ENCODE data around the gene BSND.

BSND gene

DNA sequence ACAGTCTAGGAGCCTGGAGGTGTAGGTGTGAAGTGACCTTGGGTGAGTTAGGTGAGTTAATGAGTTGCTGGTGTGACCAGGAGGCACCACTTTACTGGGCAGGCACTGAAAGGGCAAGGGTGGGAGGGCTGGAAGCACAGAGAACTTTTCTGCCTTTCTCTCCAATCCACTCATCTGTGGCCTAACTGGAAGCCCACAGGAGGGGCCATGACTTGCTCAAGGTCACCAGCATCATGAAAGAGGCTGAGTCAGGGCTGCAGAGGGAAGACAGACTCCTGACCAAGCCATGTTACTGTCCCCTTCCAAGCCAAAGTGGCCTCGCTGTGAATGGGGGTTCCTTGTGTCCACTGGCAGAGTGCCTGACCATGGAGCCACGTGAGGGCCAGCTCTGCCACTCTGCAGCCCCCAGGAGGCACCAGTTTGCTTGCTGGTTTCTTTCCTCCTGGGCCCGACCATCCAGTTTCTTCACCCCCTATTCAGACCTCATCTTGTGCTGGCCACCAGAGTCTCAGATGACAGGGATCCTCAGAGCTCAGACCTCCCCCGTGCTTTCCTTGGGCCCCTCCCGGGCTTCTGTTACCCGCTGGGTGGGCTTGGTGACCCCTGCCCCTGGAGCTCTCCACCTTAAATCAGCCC is 4.3 kb upstream of the BSND start:
- no peak overlapping the region for H4K8ac ChIP-seq (ENCODE audit: low read depth, low read length)
- H3K27ac ChIP-seq (ENCODE audit: low read depth, low read length), result peak overlapping the region; percentile 66
- no peak overlapping the region for H4K5ac ChIP-seq (ENCODE audit: low read length)
- WGBS (ENCODE audit: extremely low coverage, insufficient coverage, low lambda C conversion rate), result no CpG with 5 or more reads among the region's 6 CpGs
- no peak overlapping the region for H3K23ac ChIP-seq (ENCODE audit: low read length)
- H3K79me1 ChIP-seq (ENCODE audit: low read length), result no peaks in the 10 kb centered on the region
- no peak overlapping the region for H2BK120ac ChIP-seq (ENCODE audit: low read depth, low read length)
- peak overlapping the region; percentile 26 for H3K56ac ChIP-seq (ENCODE audit: low read length)
- H2BK15ac ChIP-seq (replicated peaks; ENCODE audit: low read depth), result no peak overlapping the region
- H2AK5ac ChIP-seq (ENCODE audit: low read length), result no peak overlapping the region
- H3K18ac ChIP-seq (ENCODE audit: low read length), result peak overlapping the region; percentile 21
- no peak overlapping the region for H3K9ac ChIP-seq (ENCODE audit: low read length)
- H3K4me3 ChIP-seq (ENCODE audit: low read length), result no peak overlapping the region
- no peak overlapping the region for H3K4me2 ChIP-seq (ENCODE audit: low read length)
- no peaks in the 10 kb centered on the region for H3K36me3 ChIP-seq (ENCODE audit: control insufficient read depth, insufficient read depth, low read length)
- DNase-seq, result no peak
- peaks cover 8% of the 10 kb centered on the region for H3K4me1 ChIP-seq (ENCODE audit: control insufficient read depth, low read depth, low read length)
- H3K79me2 ChIP-seq (ENCODE audit: control insufficient read depth, insufficient read depth, low read length), result no peaks in the 10 kb centered on the region
- H2BK5ac ChIP-seq (ENCODE audit: low read length), result peak overlapping the region; percentile 20
- no peak overlapping the region for H3K4ac ChIP-seq (ENCODE audit: low read depth, low read length)
- H3K27me3 ChIP-seq (ENCODE audit: insufficient read depth, low read length, poor library complexity), result no peaks in the 10 kb centered on the region

DNA sequence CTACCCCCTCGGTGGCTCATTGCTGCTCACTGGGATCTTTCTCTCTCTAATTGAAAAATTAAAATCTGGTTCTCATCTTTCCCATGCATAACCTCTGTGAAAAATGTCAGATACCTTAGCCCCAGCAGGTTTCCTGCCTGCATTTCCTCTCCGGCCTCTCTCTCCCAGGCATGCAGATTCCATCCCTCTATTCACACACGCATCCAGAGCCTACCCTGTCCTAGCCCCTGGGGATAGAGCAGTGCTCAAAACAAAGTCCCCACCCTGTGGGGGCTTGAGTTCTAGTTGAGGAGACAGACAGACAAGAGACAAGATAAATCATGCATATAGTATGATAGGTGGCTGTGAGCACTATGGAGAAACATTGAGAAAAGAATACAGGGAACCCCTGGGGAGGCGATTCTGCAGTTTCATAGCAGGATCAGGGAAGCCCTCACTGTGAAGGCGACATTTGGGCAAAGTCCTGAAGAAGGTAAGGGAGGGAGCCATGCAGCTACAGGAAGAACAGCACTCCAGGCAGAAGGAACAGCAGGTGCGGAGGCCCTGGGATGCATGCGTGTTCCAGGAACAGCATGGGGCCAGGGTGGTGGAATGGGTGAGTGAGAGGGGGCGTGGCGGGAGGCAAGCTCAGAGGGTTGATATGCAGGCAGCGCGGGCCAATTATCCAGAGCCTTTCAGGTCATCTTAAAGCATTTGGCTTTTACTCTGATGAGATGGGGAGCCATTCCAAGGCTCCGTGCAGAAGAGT is 3.5 kb upstream of the BSND start:
- Histone ChIP-seq H3K27me3 (ENCODE audit: insufficient read depth, low read length, poor library complexity) (no peaks in the 10 kb centered on the region), H2BK5ac (ENCODE audit: low read length) (no peak overlapping the region)
- peak; percentile 40 for DNase-seq

DNA sequence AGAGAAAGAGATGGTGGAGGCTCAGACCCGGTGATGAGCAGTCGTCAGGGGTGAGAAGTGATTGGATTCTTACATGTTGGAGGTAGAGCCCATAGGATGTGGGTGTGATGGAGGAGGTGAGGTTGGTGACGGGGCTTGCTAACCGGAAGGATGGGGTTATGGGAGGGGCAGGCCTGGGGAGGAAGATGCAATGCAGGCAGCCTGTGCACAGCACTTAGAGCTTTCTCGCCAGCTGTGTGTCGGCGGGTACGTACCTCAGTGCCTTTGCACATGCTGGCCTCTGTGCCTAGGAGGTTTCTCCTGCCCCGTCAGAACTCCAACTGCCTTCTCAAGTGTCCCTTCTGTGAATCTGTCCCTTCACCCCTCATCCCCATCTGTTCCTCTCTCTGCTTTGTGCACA is 2.9 kb upstream of the BSND start:
- Histone ChIP-seq H3K4me1 (ENCODE audit: control insufficient read depth, low read depth, low read length) (peaks cover 8% of the 10 kb centered on the region), H3K27ac (ENCODE audit: low read depth, low read length) (peak overlapping the region; percentile 66), H3K18ac (ENCODE audit: low read length) (no peak overlapping the region), H3K79me2 (ENCODE audit: control insufficient read depth, insufficient read depth, low read length) (no peaks in the 10 kb centered on the region), H2AK5ac (ENCODE audit: low read length) (peak overlapping the region; percentile 50), H3K4ac (ENCODE audit: low read depth, low read length) (no peak overlapping the region), H3K79me1 (ENCODE audit: low read length) (no peaks in the 10 kb centered on the region), H2BK120ac (ENCODE audit: low read depth, low read length) (no peak overlapping the region), H3K4me2 (ENCODE audit: low read length) (no peak overlapping the region), H3K9ac (ENCODE audit: low read length) (no peak overlapping the region), H3K27me3 (ENCODE audit: insufficient read depth, low read length, poor library complexity) (no peaks in the 10 kb centered on the region), H2BK5ac (ENCODE audit: low read length) (no peak overlapping the region), H3K4me3 (ENCODE audit: low read length) (no peak overlapping the region), H3K36me3 (ENCODE audit: control insufficient read depth, insufficient read depth, low read length) (no peaks in the 10 kb centered on the region), H4K5ac (ENCODE audit: low read length) (no peak overlapping the region), H3K23ac (ENCODE audit: low read length) (no peak overlapping the region), H4K8ac (ENCODE audit: low read depth, low read length) (no peak overlapping the region), H2BK15ac (replicated peaks; ENCODE audit: low read depth) (no peak overlapping the region), H3K56ac (ENCODE audit: low read length) (no peak overlapping the region)
- no CpG with 5 or more reads among the region's 9 CpGs for WGBS (ENCODE audit: extremely low coverage, insufficient coverage, low lambda C conversion rate)
- no peak for DNase-seq

More for the DNA sequence above, 3.5 kb upstream of the BSND start:
- Histone ChIP-seq H3K4me2 (ENCODE audit: low read length) (no peak overlapping the region), H2AK5ac (ENCODE audit: low read length) (no peak overlapping the region), H3K36me3 (ENCODE audit: control insufficient read depth, insufficient read depth, low read length) (no peaks in the 10 kb centered on the region), H2BK120ac (ENCODE audit: low read depth, low read length) (no peak overlapping the region), H3K56ac (ENCODE audit: low read length) (no peak overlapping the region), H3K27ac (ENCODE audit: low read depth, low read length) (peak overlapping the region; percentile 66), H2BK15ac (replicated peaks; ENCODE audit: low read depth) (no peak overlapping the region), H3K9ac (ENCODE audit: low read length) (no peak overlapping the region), H3K23ac (ENCODE audit: low read length) (no peak overlapping the region), H3K79me2 (ENCODE audit: control insufficient read depth, insufficient read depth, low read length) (no peaks in the 10 kb centered on the region), H3K79me1 (ENCODE audit: low read length) (no peaks in the 10 kb centered on the region), H3K18ac (ENCODE audit: low read length) (peak overlapping the region; percentile 21), H3K4me3 (ENCODE audit: low read length) (no peak overlapping the region), H4K8ac (ENCODE audit: low read depth, low read length) (no peak overlapping the region), H4K5ac (ENCODE audit: low read length) (no peak overlapping the region), H3K4ac (ENCODE audit: low read depth, low read length) (no peak overlapping the region), H3K4me1 (ENCODE audit: control insufficient read depth, low read depth, low read length) (peaks cover 8% of the 10 kb centered on the region)
- WGBS (ENCODE audit: extremely low coverage, insufficient coverage, low lambda C conversion rate), result no CpG with 5 or more reads among the region's 12 CpGs

DNA sequence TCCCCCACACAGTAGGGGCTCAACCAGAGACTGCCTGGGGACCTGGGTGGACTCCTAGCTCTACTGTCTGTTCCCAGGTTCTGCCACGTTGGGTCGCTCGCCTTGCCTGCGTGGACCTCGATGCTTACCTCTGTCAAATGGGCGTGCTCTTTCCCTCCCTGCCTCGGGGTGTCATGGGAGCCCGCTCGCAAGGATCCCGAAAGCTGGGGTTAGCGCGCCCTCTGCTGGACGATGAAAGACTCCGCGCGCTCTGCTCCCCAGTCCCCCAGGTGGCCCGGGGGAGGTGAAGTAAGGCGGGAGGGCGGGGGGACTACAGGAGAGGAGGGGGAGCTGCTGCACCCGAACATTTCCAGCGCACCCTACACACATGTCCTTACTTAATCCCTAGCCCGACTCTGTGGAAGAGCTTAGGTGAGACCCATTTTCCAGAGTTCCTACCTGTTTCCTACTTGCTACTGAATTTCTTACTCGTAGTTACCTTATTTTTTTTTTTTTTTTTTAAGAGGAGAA is 2.3 kb upstream of the BSND start:
- Histone ChIP-seq H3K18ac (ENCODE audit: low read length) (no peak overlapping the region), H3K23ac (ENCODE audit: low read length) (no peak overlapping the region), H3K27ac (ENCODE audit: low read depth, low read length) (no peak overlapping the region), H3K4me1 (ENCODE audit: control insufficient read depth, low read depth, low read length) (peaks cover 8% of the 10 kb centered on the region), H2BK120ac (ENCODE audit: low read depth, low read length) (no peak overlapping the region), H2BK5ac (ENCODE audit: low read length) (no peak overlapping the region), H4K5ac (ENCODE audit: low read length) (no peak overlapping the region), H3K9ac (ENCODE audit: low read length) (peak overlapping the region; percentile 67), H3K79me2 (ENCODE audit: control insufficient read depth, insufficient read depth, low read length) (no peaks in the 10 kb centered on the region), H3K4me2 (ENCODE audit: low read length) (peak overlapping the region; percentile 66), H3K56ac (ENCODE audit: low read length) (peak overlapping the region; percentile 84), H4K8ac (ENCODE audit: low read depth, low read length) (no peak overlapping the region), H3K27me3 (ENCODE audit: insufficient read depth, low read length, poor library complexity) (no peaks in the 10 kb centered on the region), H3K79me1 (ENCODE audit: low read length) (no peaks in the 10 kb centered on the region), H2AK5ac (ENCODE audit: low read length) (peak overlapping the region; percentile 50), H3K4ac (ENCODE audit: low read depth, low read length) (no peak overlapping the region), H3K36me3 (ENCODE audit: control insufficient read depth, insufficient read depth, low read length) (no peaks in the 10 kb centered on the region), H3K4me3 (ENCODE audit: low read length) (no peak overlapping the region), H2BK15ac (replicated peaks; ENCODE audit: low read depth) (no peak overlapping the region)
- no CpG with 5 or more reads among the region's 23 CpGs for WGBS (ENCODE audit: extremely low coverage, insufficient coverage, low lambda C conversion rate)
- peak; percentile 87 for DNase-seq

DNA sequence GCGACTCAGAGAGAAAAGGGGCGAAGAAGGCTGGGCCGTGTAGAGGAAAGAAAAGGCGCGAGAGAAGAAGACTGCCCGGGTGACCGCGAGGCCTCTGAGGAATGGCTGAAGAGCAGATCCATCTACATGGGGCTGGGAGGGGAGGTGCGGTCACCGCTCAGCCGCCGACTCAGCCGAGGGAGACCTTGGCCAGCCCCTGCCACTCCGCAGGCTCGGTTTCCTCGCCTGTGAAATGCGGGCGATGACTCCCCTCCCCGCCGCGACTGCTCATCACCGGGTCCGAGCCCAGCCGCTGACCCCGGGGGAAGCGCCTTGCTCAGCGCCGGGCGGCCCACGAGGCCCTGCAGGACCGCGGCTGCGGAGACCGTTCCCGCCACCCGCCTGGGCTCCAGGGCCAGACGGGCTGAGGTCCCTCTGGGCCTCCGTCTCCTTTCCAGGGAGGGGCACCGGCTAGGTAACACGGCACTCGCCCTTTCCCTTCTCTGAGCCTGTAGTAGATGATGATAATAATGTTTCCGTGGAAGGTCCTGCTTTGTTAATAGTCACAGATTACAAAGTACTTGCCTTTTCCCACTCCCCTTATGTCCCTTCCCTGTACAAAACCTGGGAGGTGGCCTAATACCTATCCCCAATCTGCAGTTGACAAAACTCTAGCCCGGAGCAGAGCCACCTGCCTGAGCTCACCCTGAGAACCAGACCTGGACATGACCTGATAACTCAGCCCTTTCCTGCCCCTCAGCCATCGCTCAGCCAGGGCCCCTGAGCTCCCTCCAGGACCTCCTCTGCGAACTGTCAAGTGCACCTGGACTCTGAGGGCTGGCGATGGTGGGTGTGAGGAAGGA is 1.6 kb upstream of the BSND start:
- Histone ChIP-seq H4K5ac (ENCODE audit: low read length) (no peak overlapping the region), H3K23ac (ENCODE audit: low read length) (peak overlapping the region; percentile 75), H2BK120ac (ENCODE audit: low read depth, low read length) (no peak overlapping the region), H3K4ac (ENCODE audit: low read depth, low read length) (no peak overlapping the region), H3K27me3 (ENCODE audit: insufficient read depth, low read length, poor library complexity) (no peaks in the 10 kb centered on the region), H3K4me3 (ENCODE audit: low read length) (peak overlapping the region; percentile 7), H2BK15ac (replicated peaks; ENCODE audit: low read depth) (no peak overlapping the region), H3K4me1 (ENCODE audit: control insufficient read depth, low read depth, low read length) (peaks cover 8% of the 10 kb centered on the region), H3K56ac (ENCODE audit: low read length) (peak overlapping the region; percentile 84), H3K9ac (ENCODE audit: low read length) (peak overlapping the region; percentile 67), H3K18ac (ENCODE audit: low read length) (no peak overlapping the region), H2AK5ac (ENCODE audit: low read length) (no peak overlapping the region), H3K4me2 (ENCODE audit: low read length) (peak overlapping the region; percentile 66), H3K79me2 (ENCODE audit: control insufficient read depth, insufficient read depth, low read length) (no peaks in the 10 kb centered on the region), H3K79me1 (ENCODE audit: low read length) (no peaks in the 10 kb centered on the region), H4K8ac (ENCODE audit: low read depth, low read length) (no peak overlapping the region), H3K36me3 (ENCODE audit: control insufficient read depth, insufficient read depth, low read length) (no peaks in the 10 kb centered on the region), H3K27ac (ENCODE audit: low read depth, low read length) (no peak overlapping the region), H2BK5ac (ENCODE audit: low read length) (no peak overlapping the region)
- peak; percentile 45 for DNase-seq
- no CpG with 5 or more reads among the region's 46 CpGs for WGBS (ENCODE audit: extremely low coverage, insufficient coverage, low lambda C conversion rate)

Measured in mesendoderm (in vitro differentiated cells).